ENCODE measurements around the gene CNTRL.

Gene CNTRL

GRCh38 chr9:121185774-121186403 is 111.1 kb downstream of the CNTRL start:
- TF ChIP-seq CTCF (IDR thresholded peaks at IDR 0.05; ENCODE audit: borderline replicate concordance, insufficient read depth, low read depth, low read length): no peak
- no peak overlapping the region for H3K4me3 ChIP-seq (ENCODE audit: low read depth, low read length)

GRCh38 chr9:121187636-121188305 is 113.0 kb downstream of the CNTRL start:
- TF ChIP-seq CTCF (IDR thresholded peaks at IDR 0.05; ENCODE audit: borderline replicate concordance, insufficient read depth, low read depth, low read length): no peak
- H3K4me3 ChIP-seq (ENCODE audit: low read depth, low read length): no peak overlapping the region

- no peak overlapping the region for H3K4me3 ChIP-seq (ENCODE audit: low read depth, low read length)
- no peak for TF ChIP-seq CTCF (IDR thresholded peaks at IDR 0.05; ENCODE audit: borderline replicate concordance, insufficient read depth, low read depth, low read length)
Measured at GRCh38 chr9:121189006-121189405, 114.3 kb downstream of the CNTRL start.

- H3K4me3 ChIP-seq (ENCODE audit: low read depth, low read length): no peak overlapping the region
- no peak for TF ChIP-seq CTCF (IDR thresholded peaks at IDR 0.05; ENCODE audit: borderline replicate concordance, insufficient read depth, low read depth, low read length)
Measured at GRCh38 chr9:121189660-121190059, 114.9 kb downstream of the CNTRL start.

- H3K4me3 ChIP-seq (ENCODE audit: low read depth, low read length): no peak overlapping the region
- TF ChIP-seq CTCF (IDR thresholded peaks at IDR 0.05; ENCODE audit: borderline replicate concordance, insufficient read depth, low read depth, low read length): no peak
Measured at GRCh38 chr9:121191235-121191634, 116.5 kb downstream of the CNTRL start.

- TF ChIP-seq CTCF (IDR thresholded peaks at IDR 0.05; ENCODE audit: borderline replicate concordance, insufficient read depth, low read depth, low read length): no peak
- no peak overlapping the region for H3K4me3 ChIP-seq (ENCODE audit: low read depth, low read length)
Measured at GRCh38 chr9:121192518-121192917, 117.8 kb downstream of the CNTRL start.

Measured in GM12875 (cell line).